Keratinocyte (primary cell): ENCODE measurements around the gene PRPF8.
A peak's percentile ranks its signal among the peaks of the same experiment; 100 is the strongest.

Experiments
- CTCF ChIP-seq, 3 experiments: IDR thresholded peaks in 1 of 3; conservative IDR thresholded peaks in 1 of 3; optimal IDR thresholded peaks in 1 of 3; 2 replicates in 2 of 3; 3 replicates in 1 of 3; pipeline versions ENCODE3 to v1.5.1; 2011; ENCODE audit warnings: low read length in 3 of 3, mild to moderate bottlenecking in 3 of 3, moderate library complexity in 2 of 3, control low read depth in 1 of 3, inconsistent platforms in 1 of 3; ENCODE audit not compliant: insufficient read depth in 2 of 3; ENCODE audit errors: extremely low read depth in 1 of 3
- EZH2 ChIP-seq: IDR thresholded peaks from one replicate; pipeline ENCODE4 v1.6.1; 2012; ENCODE audit warnings: inconsistent platforms, mild to moderate bottlenecking, low read length, moderate library complexity

DNA sequence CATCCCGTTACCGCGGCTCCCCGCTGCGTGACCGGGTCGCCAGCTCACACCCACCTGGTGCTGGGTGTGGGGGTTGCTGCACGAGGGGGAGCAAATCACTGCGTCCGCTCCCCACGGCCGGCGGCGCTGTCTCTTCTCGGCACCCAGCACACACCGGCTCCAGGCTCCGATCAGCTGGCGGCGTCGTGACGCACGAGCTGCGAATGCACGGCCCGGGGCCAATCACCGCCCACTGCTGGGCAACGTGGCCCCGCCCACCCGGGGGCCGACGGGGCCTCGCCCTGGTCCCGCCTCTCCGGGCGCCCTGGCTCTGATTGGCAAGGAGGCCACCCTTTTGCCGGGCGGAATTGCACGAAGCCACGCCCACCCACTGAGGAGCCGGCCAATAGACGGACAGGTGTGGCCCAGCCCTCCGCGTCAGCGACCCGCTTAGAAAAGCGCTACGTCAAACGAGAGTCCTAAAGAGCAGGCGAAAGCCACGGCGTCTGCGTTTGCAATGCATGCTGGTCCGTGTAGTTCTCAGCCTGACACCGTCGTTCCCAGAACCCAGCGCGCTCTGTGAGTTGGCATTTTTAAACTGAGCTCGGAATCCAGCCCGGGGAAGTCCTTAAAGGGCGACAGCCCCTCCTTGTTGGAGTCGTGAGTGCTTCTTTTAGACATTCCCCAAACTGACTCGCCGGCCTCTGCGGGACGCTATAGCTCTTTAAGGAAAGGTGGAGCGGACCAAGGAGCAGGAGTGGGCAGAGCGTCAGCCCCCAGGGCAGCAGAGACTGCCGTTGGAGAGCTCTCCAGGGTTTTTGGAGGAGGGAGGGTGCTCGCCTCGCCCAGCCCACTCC, 31.6 kb upstream of the PRPF8 start:
- TF ChIP-seq CTCF (optimal IDR thresholded peaks at IDR 0.05 in 1 of 3, IDR thresholded peaks at IDR 0.05 in 1 of 3, conservative IDR thresholded peaks at IDR 0.05 in 1 of 3; ENCODE audit: extremely low read depth in 1 of 3, insufficient read depth in 2 of 3, low read length in 3 of 3) (peak in 2 of 3 experiments; percentile 18 to 46), EZH2 (no peak)
